Esophagus muscularis mucosa (tissue), 4 donors: ENCODE data around the gene ZNF835. TPM values are rescaled to one million over a fixed set of nuclear protein-coding genes. Genes with fewer than 3 reads are reported as not detected.

Experiments
- DNase-seq: peaks from one replicate; pipeline ENCODE4 v3.0.0-alpha.2; 2017; ENCODE audit errors: extremely low spot score
- H3K27ac ChIP-seq, 4 donors: fragments of 200-600 bp; sonication (generic); replicated peaks in 1 of 4; 1 replicate in 3 of 4; 2 replicates in 1 of 4; pipeline ENCODE4 v1.5.1; 2016 to 2019; ENCODE audit warnings: mild to moderate bottlenecking in 1 of 4
- H3K27me3 ChIP-seq, 4 donors: fragments of 200-600 bp; sonication (generic); one replicate each; pipeline versions ENCODE4 v1.5.1 to v1.6.0; 2016 to 2019
- H3K36me3 ChIP-seq, 4 donors: fragments of 200-600 bp; sonication (generic); one replicate each; pipeline ENCODE4 v1.5.1; 2016 to 2019
- H3K4me1 ChIP-seq, 4 donors: fragments of 200-600 bp; sonication (generic); one replicate each; pipeline ENCODE4 v1.5.1; 2016 to 2019
- H3K4me3 ChIP-seq, 4 donors: fragments of 200-600 bp; sonication (generic); 1 replicate in 2 of 4; 2 replicates in 2 of 4; pipeline ENCODE4 v1.5.1; 2016 to 2019; ENCODE audit warnings: mild to moderate bottlenecking in 4 of 4, moderate library complexity in 1 of 4
- H3K9me3 ChIP-seq, 4 donors: fragments of 200-600 bp; sonication (generic); 1 replicate in 3 of 4; 2 replicates in 1 of 4; pipeline ENCODE4 v1.5.1; 2016 to 2019
- CTCF ChIP-seq, 3 experiments: fragments of 200-600 bp in 2 of 3; fragments of 450-650 bp in 1 of 3; sonication (generic) in 2 of 3; IDR thresholded peaks; one replicate each; pipeline ENCODE4 v1.5.1; 2017 to 2019; ENCODE audit warnings: antibody characterized with exemption in 3 of 3, mild to moderate bottlenecking in 2 of 3, moderate library complexity in 1 of 3
- EP300 ChIP-seq: sonication (generic); formaldehyde crosslinking; IDR thresholded peaks from one replicate; pipeline ENCODE4 v1.6.1; 2017; ENCODE audit warnings: antibody characterized with exemption
- POLR2A ChIP-seq: fragments of 450-650 bp; IDR thresholded peaks from one replicate; pipeline ENCODE4 v1.6.1; 2017; ENCODE audit warnings: antibody characterized with exemption, moderate library complexity, mild to moderate bottlenecking, low read depth
- POLR2AphosphoS5 ChIP-seq, 2 donors: sonication (generic); formaldehyde crosslinking; IDR thresholded peaks; one replicate each; pipeline ENCODE4 v1.6.1; 2017; ENCODE audit warnings: antibody characterized with exemption in 2 of 2
- WGBS: methylation state at CpG from one replicate; pipeline ENCODE4 v1.1.5; 2018; 5-methylcytosine and 5-hydroxymethylcytosine counted together
- intact Hi-C: fragments of 100-400 bp; cut with DNase I; formaldehyde crosslinking; loops from one replicate; pipeline ENCODE4 v1.15.1; 2023
- total RNA-seq, 4 donors: library from RNA; depleted of rRNA; stranded (reverse); fragments of >200 nt; gene quantifications; one replicate each; pipeline versions ENCODE4 v1.1.0 to v1.2.1, GENCODE V29; 2016

The ZNF835 gene
- total RNA-seq, 4 donors from 2014 or later: 3.0 to 11.4 (median 6.7) TPM

DNA sequence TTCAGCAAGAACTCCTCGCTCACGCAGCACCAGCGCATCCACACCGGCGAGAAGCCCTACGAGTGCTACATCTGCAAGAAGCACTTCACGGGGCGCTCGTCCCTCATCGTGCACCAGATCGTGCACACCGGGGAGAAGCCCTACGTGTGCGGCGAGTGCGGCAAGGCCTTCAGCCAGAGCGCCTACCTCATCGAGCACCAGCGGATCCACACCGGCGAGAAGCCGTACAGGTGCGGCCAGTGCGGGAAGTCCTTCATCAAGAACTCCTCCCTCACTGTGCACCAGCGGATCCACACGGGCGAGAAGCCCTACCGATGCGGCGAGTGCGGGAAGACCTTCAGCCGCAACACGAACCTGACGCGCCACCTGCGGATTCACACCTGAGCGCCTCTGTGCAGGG is 49.2 kb downstream of the ZNF835 start:
- Histone ChIP-seq H3K27me3 (no peaks in the 10 kb centered on the region), H3K27ac (no peak overlapping the region), H3K36me3 (peaks cover 16 to 69% (median 54%) of the 10 kb centered on the region in 4 donors), H3K4me3 (no peak overlapping the region), H3K4me1 (no peaks in the 10 kb centered on the region), H3K9me3 (peaks cover 0 to 49% (median 4%) of the 10 kb centered on the region in 4 donors)
- intact Hi-C loops: no loop called here
- 91% methylated on average over 26 of the region's 37 CpGs for WGBS
- no peak for DNase-seq
- no peak for TF ChIP-seq EP300
- TF ChIP-seq POLR2AphosphoS5 (IDR thresholded peaks at IDR 0.05): no peak
- TF ChIP-seq POLR2A: no peak
- TF ChIP-seq CTCF (IDR thresholded peaks at IDR 0.05): no peak

- TF ChIP-seq EP300 (no peak), POLR2AphosphoS5 (IDR thresholded peaks at IDR 0.05) (no peak), CTCF (IDR thresholded peaks at IDR 0.05) (no peak), POLR2A (no peak)
- no peak overlapping the region for H3K4me3 ChIP-seq
- intact Hi-C loops: no loop called here
- DNase-seq: no peak
- H3K27ac ChIP-seq: no peak overlapping the region
- no peaks in the 10 kb centered on the region for H3K27me3 ChIP-seq
- no peaks in the 10 kb centered on the region for H3K4me1 ChIP-seq
- 66% methylated on average over 8 of the region's 8 CpGs for WGBS
- peaks cover 0 to 48% (median 8%) of the 10 kb centered on the region in 4 donors for H3K9me3 ChIP-seq
- H3K36me3 ChIP-seq: peaks cover 21 to 57% (median 42%) of the 10 kb centered on the region in 4 donors
These were observed 52.4 kb downstream of the ZNF835 start for GRCh38 chr19:56619121-56619520.

GRCh38 chr19:56617531-56617930 is 54.0 kb downstream of the ZNF835 start:
- peaks cover 24 to 55% (median 31%) of the 10 kb centered on the region in 4 donors for H3K36me3 ChIP-seq
- H3K27ac ChIP-seq: no peak overlapping the region
- no peaks in the 10 kb centered on the region for H3K27me3 ChIP-seq
- no peak for DNase-seq
- 95% methylated on average over 8 of the region's 8 CpGs for WGBS
- peaks cover 0 to 48% (median 10%) of the 10 kb centered on the region in 4 donors for H3K9me3 ChIP-seq
- intact Hi-C loops: no loop called here
- no peaks in the 10 kb centered on the region for H3K4me1 ChIP-seq
- TF ChIP-seq POLR2A (no peak), CTCF (IDR thresholded peaks at IDR 0.05) (no peak), EP300 (no peak), POLR2AphosphoS5 (IDR thresholded peaks at IDR 0.05) (no peak)
- H3K4me3 ChIP-seq: no peak overlapping the region

- TF ChIP-seq POLR2AphosphoS5 (IDR thresholded peaks at IDR 0.05) (no peak), EP300 (no peak), CTCF (IDR thresholded peaks at IDR 0.05) (no peak), POLR2A (no peak)
- WGBS: 77% methylated on average over 5 of the region's 5 CpGs
- Histone ChIP-seq H3K4me3 (no peak overlapping the region), H3K9me3 (peaks cover 0 to 26% (median 10%) of the 10 kb centered on the region in 4 donors), H3K4me1 (peaks cover 0 to 4% (median 0%) of the 10 kb centered on the region in 4 donors), H3K27ac (no peak overlapping the region), H3K27me3 (no peaks in the 10 kb centered on the region), H3K36me3 (peaks cover 8 to 35% (median 14%) of the 10 kb centered on the region in 4 donors)
- DNase-seq: no peak
- intact Hi-C loops: no loop called here
These were observed 57.9 kb downstream of the ZNF835 start for GRCh38 chr19:56613639-56614038.

- H3K4me1 ChIP-seq: peaks cover 0 to 4% (median 0%) of the 10 kb centered on the region in 4 donors
- no peak for DNase-seq
- H3K27ac ChIP-seq: peak overlapping the region in 1 of 4 donors; percentile 19
- peaks cover 0 to 24% (median 12%) of the 10 kb centered on the region in 4 donors for H3K9me3 ChIP-seq
- WGBS: 85% methylated on average over 2 of the region's 2 CpGs
- no peak for TF ChIP-seq EP300
- TF ChIP-seq POLR2AphosphoS5 (IDR thresholded peaks at IDR 0.05): no peak
- TF ChIP-seq CTCF (IDR thresholded peaks at IDR 0.05): no peak
- no peak for TF ChIP-seq POLR2A
- H3K36me3 ChIP-seq: peaks cover 2 to 27% (median 11%) of the 10 kb centered on the region in 4 donors
- no peaks in the 10 kb centered on the region for H3K27me3 ChIP-seq
- intact Hi-C loops: no loop called here
- no peak overlapping the region for H3K4me3 ChIP-seq
These were observed 58.8 kb downstream of the ZNF835 start for GRCh38 chr19:56612737-56613136.
